ENCODE data around the gene FCHSD1. TPM values are rescaled to one million over a fixed set of nuclear protein-coding genes. Genes with fewer than 3 reads are reported as not detected.

FCHSD1 gene
- total and polyA plus RNA-seq, 10 of the 15 experiments (the other 5 are each of a cell fraction or from before 2014, with no cell fraction given), result 0.97 to 22.8 (median 10.7) TPM

DNA sequence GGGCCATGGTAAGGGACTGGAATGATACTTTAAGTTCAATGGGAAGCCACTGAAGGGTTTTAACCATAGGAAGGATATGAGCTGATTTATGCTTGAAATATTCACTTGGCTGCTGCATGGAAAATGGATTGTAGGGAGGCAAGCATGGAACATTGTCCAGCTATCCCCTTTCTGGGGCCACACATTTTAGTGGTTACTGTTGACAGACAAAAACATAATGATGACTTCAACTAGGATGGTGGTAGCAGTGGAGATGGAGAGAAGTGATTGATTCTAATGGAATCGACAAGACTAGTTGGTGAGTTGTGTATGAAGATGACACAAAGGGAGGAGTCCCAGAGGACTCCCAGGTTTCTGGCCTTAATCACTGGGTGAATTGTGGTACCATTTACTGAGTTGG is 6.2 kb upstream of the FCHSD1 start:
- H3K79me2 ChIP-seq (ENCODE audit: control insufficient read depth, insufficient read depth, low read length), result no peaks in the 10 kb centered on the region
- no TSS peak for BruUV-seq (replicated peaks)
- ChIA-PET SMC1A (ENCODE audit: uncharacterized antibody, unreplicated experiment) (interaction anchor here (0.7 to 1.6 kb wide), 2 partner anchors 36 to 105 kb away, joined by 3 read pairs; no protein-coding TSS in a partner anchor), CTCF (interaction anchor here (1.0 to 2.6 kb wide), 5 partner anchors 22 to 486 kb away, joined by 3 to 12 read pairs (median 7); partner anchors contain the start of gene RNF14), POLR2A (no interaction called here), RAD21 (ENCODE audit: unreplicated experiment) (no interaction called here)
- no peaks in the 10 kb centered on the region for H3K9me3 ChIP-seq (replicated peaks; ENCODE audit: control insufficient read depth, insufficient read depth, low read length)
- H2AFZ ChIP-seq (ENCODE audit: control insufficient read depth, low read depth, low read length), result no peak overlapping the region
- H3K27me3 ChIP-seq (replicated peaks in 1 of 2; ENCODE audit: control insufficient read depth in 2 of 2, insufficient read depth in 2 of 2, low read length in 1 of 2), result no peaks in the 10 kb centered on the region
- 71% methylated on average over 1 of the region's 1 CpG for WGBS (ENCODE audit: insufficient coverage, insufficient replicate concordance, low lambda C conversion rate, missing lambda C conversion rate)
- H4K20me1 ChIP-seq (ENCODE audit: control insufficient read depth, insufficient read depth), result no peaks in the 10 kb centered on the region
- FAIRE-seq, result no peak
- no peak overlapping the region for H3K4me2 ChIP-seq (ENCODE audit: control insufficient read depth, insufficient read depth)
- no peak overlapping the region for H3K9ac ChIP-seq (ENCODE audit: control insufficient read depth, insufficient read depth, low read length)
- TF ChIP-seq SREBF1 (IDR thresholded peaks at IDR 0.05; ENCODE audit: low read length) (no peak), DPF2 (IDR thresholded peaks at IDR 0.05) (no peak), ASH2L (IDR thresholded peaks at IDR 0.05; ENCODE audit: borderline replicate concordance, low read depth) (no peak), TCF12 (IDR thresholded peaks at IDR 0.05; ENCODE audit: low read depth, low read length) (no peak), ATF3 (IDR thresholded peaks at IDR 0.05; ENCODE audit: borderline replicate concordance, extremely low read depth, low read depth, low read length) (no peak), FOS (IDR thresholded peaks at IDR 0.05; ENCODE audit: borderline replicate concordance, extremely low read depth, insufficient read length) (no peak), SP1 (IDR thresholded peaks at IDR 0.05; ENCODE audit: low read depth, low read length) (no peak), PAX5 (IDR thresholded peaks at IDR 0.05; ENCODE audit: borderline replicate concordance, low read depth, low read length) (no peak), CEBPZ (IDR thresholded peaks at IDR 0.05; ENCODE audit: low read depth, low read length) (no peak), TCF7 (IDR thresholded peaks at IDR 0.05; ENCODE audit: borderline replicate concordance) (no peak), MXI1 (IDR thresholded peaks at IDR 0.05; ENCODE audit: low read depth, low read length) (no peak), SREBF2 (IDR thresholded peaks at IDR 0.05; ENCODE audit: low read length) (no peak)
- TF ChIP-seq, protein P1, sequence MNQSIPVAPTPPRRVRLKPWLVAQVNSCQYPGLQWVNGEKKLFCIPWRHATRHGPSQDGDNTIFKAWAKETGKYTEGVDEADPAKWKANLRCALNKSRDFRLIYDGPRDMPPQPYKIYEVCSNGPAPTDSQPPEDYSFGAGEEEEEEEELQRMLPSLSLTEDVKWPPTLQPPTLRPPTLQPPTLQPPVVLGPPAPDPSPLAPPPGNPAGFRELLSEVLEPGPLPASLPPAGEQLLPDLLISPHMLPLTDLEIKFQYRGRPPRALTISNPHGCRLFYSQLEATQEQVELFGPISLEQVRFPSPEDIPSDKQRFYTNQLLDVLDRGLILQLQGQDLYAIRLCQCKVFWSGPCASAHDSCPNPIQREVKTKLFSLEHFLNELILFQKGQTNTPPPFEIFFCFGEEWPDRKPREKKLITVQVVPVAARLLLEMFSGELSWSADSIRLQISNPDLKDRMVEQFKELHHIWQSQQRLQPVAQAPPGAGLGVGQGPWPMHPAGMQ (IDR thresholded peaks at IDR 0.05; ENCODE audit: borderline replicate concordance), result no peak
- TF ChIP-seq, protein P2, sequence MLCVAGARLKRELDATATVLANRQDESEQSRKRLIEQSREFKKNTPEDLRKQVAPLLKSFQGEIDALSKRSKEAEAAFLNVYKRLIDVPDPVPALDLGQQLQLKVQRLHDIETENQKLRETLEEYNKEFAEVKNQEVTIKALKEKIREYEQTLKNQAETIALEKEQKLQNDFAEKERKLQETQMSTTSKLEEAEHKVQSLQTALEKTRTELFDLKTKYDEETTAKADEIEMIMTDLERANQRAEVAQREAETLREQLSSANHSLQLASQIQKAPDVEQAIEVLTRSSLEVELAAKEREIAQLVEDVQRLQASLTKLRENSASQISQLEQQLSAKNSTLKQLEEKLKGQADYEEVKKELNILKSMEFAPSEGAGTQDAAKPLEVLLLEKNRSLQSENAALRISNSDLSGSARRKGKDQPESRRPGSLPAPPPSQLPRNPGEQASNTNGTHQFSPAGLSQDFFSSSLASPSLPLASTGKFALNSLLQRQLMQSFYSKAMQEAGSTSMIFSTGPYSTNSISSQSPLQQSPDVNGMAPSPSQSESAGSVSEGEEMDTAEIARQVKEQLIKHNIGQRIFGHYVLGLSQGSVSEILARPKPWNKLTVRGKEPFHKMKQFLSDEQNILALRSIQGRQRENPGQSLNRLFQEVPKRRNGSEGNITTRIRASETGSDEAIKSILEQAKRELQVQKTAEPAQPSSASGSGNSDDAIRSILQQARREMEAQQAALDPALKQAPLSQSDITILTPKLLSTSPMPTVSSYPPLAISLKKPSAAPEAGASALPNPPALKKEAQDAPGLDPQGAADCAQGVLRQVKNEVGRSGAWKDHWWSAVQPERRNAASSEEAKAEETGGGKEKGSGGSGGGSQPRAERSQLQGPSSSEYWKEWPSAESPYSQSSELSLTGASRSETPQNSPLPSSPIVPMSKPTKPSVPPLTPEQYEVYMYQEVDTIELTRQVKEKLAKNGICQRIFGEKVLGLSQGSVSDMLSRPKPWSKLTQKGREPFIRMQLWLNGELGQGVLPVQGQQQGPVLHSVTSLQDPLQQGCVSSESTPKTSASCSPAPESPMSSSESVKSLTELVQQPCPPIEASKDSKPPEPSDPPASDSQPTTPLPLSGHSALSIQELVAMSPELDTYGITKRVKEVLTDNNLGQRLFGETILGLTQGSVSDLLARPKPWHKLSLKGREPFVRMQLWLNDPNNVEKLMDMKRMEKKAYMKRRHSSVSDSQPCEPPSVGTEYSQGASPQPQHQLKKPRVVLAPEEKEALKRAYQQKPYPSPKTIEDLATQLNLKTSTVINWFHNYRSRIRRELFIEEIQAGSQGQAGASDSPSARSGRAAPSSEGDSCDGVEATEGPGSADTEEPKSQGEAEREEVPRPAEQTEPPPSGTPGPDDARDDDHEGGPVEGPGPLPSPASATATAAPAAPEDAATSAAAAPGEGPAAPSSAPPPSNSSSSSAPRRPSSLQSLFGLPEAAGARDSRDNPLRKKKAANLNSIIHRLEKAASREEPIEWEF (IDR thresholded peaks at IDR 0.05; ENCODE audit: insufficient replicate concordance, low read depth, low read length), result no peak
- no peak overlapping the region for H3K27ac ChIP-seq (ENCODE audit: control insufficient read depth, insufficient read depth)
- in situ Hi-C loops (cut with MboI), result no loop called here
- H3K4me3 ChIP-seq, result no peak overlapping the region
- H3K36me3 ChIP-seq (ENCODE audit: control insufficient read depth in 2 of 2, insufficient read depth in 2 of 2, low read length in 1 of 2), result no peaks in the 10 kb centered on the region
- intact Hi-C loops (cut with micrococcal nuclease; ENCODE audit: unreplicated experiment), result no loop called here
- no peaks in the 10 kb centered on the region for H3K4me1 ChIP-seq (ENCODE audit: control insufficient read depth, insufficient read depth, low read length)
- no peak for DNase-seq (ENCODE audit: low read depth, low spot score)
- no peak for ATAC-seq
